Ishikawa (cell line): ENCODE data around the gene MRPL18.

ENCODE experiments used
- CEBPB ChIP-seq: IDR thresholded peaks from 2 replicates; pipeline ENCODE4 v1.6.1; 2012
- CREB1 ChIP-seq: IDR thresholded peaks from 2 replicates; pipeline ENCODE4 v1.6.1; 2012; ENCODE audit warnings: low read depth
- EP300 ChIP-seq: IDR thresholded peaks from 2 replicates; pipeline ENCODE4 v1.6.1; 2012; ENCODE audit warnings: borderline replicate concordance
- MAX ChIP-seq: IDR thresholded peaks from 2 replicates; pipeline ENCODE4 v1.6.1; 2012
- NFIC ChIP-seq: IDR thresholded peaks from 2 replicates; pipeline ENCODE4 v1.6.1; 2012
- RAD21 ChIP-seq: IDR thresholded peaks from 2 replicates; pipeline ENCODE4 v1.6.1; 2012; ENCODE audit warnings: low read depth
- TAF1 ChIP-seq: IDR thresholded peaks from 2 replicates; pipeline ENCODE4 v1.6.1; 2012; ENCODE audit warnings: low read depth, mild to moderate bottlenecking
- TCF12 ChIP-seq: IDR thresholded peaks from 2 replicates; pipeline ENCODE4 v1.6.1; 2012; ENCODE audit warnings: low read depth
- TEAD4 ChIP-seq: IDR thresholded peaks from 2 replicates; pipeline ENCODE4 v1.6.1; 2012
- USF1 ChIP-seq: IDR thresholded peaks from 2 replicates; pipeline ENCODE4 v1.6.1; 2012
- YY1 ChIP-seq: IDR thresholded peaks from 2 replicates; pipeline ENCODE4 v1.6.1; 2012; ENCODE audit warnings: low read depth
- ZBTB7A ChIP-seq: IDR thresholded peaks from 2 replicates; pipeline ENCODE4 v1.6.1; 2012; ENCODE audit warnings: low read depth
- TF ChIP-seq, protein P1 (sequence below): IDR thresholded peaks from 2 replicates; pipeline ENCODE4 v1.6.1; 2012; ENCODE audit warnings: low read depth, mild to moderate bottlenecking

DNA sequence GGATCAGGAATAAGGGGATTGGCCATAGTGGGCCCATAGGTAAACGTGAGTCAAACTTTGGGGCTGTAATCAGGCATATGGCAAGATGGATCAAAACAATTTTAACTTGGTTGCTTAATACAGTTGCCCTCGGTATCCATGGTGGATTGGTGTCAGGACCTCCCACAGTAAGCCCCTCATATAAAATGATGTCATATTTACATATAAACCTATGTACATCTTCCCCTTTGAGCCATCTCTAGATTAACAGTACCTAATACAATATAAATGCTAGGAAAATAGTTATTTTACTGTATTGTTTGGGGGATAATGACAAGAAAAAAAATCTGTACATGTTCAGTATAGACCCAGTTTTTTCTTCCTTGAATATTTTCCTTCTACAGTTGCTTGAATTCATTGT, 35.9 kb upstream of the MRPL18 start:
- TF ChIP-seq EP300 (no peak), NFIC (no peak), YY1 (no peak), ZBTB7A (no peak), MAX (no peak), TEAD4 (no peak), TAF1 (no peak), RAD21 (no peak), CREB1 (no peak), USF1 (no peak), CEBPB (no peak), TCF12 (no peak)
- TF ChIP-seq, protein P1, sequence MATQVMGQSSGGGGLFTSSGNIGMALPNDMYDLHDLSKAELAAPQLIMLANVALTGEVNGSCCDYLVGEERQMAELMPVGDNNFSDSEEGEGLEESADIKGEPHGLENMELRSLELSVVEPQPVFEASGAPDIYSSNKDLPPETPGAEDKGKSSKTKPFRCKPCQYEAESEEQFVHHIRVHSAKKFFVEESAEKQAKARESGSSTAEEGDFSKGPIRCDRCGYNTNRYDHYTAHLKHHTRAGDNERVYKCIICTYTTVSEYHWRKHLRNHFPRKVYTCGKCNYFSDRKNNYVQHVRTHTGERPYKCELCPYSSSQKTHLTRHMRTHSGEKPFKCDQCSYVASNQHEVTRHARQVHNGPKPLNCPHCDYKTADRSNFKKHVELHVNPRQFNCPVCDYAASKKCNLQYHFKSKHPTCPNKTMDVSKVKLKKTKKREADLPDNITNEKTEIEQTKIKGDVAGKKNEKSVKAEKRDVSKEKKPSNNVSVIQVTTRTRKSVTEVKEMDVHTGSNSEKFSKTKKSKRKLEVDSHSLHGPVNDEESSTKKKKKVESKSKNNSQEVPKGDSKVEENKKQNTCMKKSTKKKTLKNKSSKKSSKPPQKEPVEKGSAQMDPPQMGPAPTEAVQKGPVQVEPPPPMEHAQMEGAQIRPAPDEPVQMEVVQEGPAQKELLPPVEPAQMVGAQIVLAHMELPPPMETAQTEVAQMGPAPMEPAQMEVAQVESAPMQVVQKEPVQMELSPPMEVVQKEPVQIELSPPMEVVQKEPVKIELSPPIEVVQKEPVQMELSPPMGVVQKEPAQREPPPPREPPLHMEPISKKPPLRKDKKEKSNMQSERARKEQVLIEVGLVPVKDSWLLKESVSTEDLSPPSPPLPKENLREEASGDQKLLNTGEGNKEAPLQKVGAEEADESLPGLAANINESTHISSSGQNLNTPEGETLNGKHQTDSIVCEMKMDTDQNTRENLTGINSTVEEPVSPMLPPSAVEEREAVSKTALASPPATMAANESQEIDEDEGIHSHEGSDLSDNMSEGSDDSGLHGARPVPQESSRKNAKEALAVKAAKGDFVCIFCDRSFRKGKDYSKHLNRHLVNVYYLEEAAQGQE = no peak
